Measurements from ENCODE around the gene RASSF3.

The RASSF3 gene

DNA sequence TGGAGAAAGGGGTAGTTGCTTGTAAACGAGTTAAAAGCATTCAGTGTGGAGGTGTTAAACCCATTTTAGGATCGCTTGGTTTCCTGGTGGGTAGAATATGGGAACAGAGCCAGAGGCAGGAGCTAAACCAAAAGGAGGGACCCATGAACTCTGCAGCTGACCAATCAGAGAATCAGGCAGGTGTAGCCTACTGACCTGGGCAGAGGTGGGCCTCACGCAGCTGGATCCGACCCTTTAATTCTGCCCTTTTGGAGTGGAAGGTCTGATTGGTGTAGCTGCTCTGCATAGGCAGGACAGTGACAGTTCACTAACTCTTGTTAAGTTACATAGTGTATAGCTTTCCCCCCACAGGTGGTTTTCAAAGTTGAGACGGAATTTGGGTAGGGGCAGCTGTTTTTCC is 85.3 kb downstream of the RASSF3 start:
- no peak for DNase-seq

DNA sequence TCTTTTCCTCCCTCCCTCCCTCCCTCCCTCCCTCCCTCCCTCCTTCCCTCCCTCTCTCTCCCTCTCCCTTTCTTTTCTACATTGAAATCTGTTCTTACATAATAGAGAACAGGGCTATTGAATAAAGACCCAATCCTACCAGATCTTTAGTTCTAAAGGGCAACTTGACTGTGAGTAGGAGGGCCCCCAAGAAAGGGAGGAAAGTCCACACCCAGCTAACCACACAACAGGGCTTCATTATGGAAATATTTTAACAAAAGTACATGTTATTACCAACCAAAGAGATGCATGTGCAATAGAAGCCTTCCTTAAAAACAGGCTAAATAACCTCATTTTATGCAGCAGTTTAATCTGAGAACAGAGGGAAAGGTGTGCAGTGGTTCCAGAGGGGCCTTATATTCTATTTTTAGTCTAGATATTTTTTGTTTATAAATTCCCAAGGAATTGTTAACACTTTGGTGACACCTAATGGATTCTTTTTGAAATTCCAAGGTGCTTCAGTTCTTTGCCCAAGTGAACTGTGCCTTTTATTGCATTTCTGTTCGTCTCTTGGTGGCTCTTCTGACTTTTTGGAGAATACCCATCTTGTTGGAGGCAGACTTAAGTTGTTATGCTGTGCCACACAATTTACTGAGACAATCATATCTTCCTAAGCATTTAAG is 85.9 kb downstream of the RASSF3 start:
- DNase-seq: peak in 1 of 2 donors; percentile 25

DNA sequence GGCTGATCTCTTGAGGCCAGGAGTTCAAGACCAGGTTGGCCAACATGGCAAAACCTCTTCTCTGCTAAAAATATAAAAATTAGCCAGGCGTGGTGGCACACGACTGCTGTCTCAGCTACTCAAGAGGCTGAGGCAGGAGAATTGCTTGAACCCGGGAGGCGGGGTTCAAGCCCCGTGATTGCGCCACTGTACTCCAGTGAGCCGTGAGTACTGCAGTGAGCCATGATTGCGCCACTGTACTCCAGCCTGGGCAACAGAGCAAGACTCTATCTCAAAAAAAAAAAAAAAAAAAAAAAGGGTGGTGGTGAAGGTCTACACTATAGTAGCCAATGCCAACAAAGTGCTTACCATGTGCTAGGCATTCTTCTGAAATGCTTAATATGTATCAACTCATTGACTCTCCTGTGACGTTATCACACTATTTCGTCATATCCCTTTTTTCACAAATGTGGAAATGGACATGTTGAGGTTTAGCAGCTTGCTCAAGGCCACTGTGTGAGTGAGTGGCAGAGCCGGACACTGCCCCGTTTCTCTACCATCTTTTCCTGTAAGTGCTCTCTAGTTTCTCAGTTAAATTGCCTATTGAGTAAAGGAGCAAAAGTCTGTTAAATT is 89.3 kb downstream of the RASSF3 start:
- no peak for DNase-seq

DNA sequence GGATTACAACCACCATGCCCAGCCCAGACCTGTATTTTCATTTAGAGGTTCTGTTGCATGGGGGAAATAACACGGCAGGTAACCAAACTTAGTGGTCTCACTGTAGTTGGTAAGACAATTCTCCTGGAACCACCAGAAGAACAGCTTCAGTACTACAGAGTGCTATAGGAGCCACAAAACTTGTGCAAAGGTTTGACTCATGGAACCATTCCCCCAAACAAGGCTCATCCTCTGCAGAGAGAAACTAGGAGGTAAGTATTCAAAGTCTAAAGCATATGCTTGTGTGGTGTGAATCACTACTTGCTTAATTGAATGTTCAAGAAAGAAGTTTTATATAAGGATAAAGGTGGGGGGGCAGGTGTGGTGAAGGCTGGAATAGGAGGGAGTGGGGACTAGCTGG is 90.2 kb downstream of the RASSF3 start:
- no peak for DNase-seq

DNA sequence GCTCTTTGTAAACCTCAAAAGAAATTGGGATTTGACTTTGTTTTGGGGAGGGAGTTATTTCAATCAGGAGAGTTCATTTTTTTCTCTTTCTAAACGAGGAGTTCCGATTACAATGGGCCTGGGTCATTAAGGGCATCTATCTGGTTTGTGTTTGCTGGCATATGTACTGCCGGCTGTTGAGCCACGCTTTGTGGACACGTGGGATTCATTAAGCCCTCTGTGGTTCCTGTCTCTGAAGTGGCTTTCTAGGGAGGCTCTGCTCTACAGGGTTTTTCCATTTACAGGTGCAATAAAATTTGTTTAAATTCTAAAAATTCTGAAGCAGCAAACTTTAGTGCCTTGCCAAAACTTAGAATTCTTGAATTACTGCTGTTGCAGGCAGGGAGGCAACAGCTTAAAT is 91.0 kb downstream of the RASSF3 start:
- no peak for DNase-seq

DNA sequence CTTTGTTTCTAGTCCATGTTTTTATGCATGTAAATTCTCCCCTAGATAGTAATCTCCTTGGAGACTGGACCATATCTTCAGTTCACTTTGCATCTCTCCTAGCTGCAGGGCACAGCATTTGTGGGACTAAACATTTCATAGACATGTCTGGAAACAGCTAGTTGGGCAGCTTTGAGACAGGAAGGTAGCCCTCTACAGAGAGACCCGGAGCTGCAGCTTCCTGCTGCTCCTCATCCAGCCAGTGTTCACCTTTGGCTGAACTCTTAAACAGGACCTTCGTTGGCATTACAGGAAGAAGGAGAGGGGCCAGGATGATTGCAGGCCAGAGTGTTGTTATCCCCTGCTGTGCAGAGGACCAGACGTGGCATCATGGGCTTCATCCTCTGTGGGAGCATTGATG is 96.0 kb downstream of the RASSF3 start:
- no peak for DNase-seq

DNA sequence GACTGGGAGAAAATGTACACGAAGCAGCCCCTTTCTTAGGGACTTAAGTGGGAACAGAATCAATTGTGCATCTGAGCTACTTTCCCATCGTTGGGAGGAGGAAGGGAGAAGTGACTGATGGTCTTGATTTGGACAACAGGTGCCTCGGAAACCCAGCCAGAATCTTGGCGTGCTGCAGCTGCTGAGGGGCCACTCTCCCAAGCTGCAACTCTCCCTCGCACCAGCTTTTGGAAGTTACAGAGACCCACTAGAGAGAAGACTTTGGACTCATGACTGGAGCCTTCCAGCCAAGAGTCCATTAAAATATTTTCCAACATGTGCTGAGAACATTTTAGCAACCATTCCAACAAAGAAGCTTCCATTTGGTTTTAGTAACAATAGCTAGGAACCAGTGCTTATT is 96.6 kb downstream of the RASSF3 start:
- no peak for DNase-seq

DNA sequence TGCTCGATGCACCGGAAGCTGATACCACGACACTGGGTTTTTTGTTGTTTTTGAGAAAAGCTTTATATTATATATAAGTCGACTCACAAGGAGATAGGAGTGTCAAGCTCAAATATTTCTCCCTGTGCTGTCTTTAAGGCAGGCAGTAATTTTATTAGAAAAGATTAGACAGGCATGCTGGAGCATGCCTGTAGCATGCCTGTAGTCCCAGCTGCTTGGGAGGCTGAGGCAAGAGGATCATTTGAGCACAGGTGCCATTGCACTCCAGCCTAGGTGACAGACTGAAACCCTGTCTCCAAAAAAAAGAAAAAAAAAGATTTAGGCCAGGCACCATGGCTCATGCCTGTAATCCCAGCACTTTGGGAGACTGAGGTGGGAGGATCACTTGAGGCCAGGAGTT is 97.1 kb downstream of the RASSF3 start:
- no peak for DNase-seq

DNA sequence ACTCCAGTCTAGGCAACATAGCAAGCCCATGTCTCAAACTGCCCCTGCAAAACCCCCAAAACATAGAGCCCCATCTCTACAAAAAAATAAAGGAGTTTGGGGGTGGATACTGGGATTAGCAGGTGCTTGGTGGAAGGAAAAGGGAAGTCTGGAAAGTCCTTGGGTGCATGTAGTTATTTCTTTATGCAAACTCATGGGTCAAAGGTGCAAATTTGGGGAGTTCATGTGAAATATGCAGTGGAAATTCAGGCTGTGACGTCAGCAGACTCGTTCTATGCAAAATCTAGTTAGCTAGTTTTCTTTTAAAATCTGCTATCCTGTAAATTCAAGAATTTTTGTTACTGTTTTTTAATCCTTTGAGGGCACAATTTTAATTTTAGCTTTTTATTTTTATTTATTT is 97.6 kb downstream of the RASSF3 start:
- no peak for DNase-seq

DNA sequence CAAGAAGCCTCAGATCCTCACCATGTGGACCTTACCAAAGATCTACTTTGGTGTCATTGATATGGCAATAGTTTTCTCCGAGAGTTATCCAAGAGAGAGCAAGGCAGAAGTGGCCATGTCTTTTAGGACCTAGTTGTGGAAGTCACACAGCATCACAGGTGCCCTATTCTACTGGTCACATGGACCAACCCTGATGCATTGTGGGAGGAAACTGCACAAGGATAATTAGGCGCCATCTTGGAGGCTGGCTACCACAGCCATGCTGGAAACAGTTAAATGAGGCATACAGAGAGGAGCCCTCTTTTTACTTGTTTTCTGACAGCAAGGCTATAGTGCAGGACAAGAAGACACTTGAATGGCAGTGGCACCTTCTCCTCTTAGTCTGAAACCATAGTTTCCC is 99.1 kb downstream of the RASSF3 start:
- no peak for DNase-seq

DNA sequence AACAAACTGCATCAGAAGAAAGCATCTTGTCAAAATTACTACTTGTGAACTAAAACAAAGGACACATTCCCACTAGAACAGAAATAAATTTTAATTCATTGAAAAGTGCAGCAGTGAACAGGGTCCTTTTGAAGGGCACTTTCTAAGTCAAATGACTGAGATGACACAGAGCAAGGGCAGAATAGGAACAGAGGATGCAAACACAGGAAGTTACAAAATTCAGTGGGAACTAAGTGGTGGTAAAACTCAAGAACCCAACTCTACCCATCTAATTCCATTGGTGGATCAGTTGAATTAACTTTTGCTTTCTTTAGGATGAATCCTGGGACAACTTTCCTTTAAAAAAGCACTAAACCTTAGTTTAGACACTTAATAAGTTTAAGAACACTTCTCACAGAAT is 103.1 kb downstream of the RASSF3 start:
- DNase-seq: no peak

DNA sequence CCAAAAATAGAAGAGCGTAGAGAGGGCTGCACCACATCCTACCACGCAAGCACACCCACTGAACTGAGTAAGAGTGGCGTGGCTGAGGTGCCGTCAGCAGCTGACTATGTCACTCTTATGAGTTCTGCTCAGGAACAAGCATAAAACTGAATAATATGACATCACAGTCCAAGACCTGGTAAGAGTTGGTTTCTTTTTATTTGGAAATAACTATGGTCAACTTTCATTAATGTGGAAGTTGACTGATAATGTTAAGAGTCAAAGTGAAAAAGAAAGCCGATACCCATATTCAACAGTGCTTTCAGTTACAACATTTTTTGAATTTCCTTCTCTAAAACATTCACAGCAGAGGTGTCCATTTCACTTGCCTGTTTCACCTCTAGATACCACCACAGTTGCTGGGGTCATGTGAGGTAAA is 104.3 kb downstream of the RASSF3 start:
- no peak for DNase-seq

DNA sequence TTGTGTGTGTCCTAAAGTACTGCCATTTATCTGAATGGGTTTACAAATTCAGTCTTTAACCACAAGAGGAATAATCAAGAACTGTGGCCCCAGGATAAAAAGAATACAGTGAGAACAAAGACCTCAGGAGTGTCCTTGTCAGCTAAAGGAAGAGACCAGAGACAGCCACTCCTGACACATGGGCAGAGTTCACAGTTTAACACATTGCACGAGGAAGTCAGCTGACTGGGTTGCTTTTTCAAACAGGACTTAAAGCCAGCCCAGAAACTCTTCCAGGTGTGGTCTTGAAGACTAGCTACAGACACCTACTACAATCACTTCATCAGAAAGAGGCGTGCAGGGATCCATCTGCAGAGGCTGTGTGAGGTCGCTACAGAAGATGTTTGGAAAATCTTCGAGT is 106.1 kb downstream of the RASSF3 start:
- no peak for DNase-seq

DNA sequence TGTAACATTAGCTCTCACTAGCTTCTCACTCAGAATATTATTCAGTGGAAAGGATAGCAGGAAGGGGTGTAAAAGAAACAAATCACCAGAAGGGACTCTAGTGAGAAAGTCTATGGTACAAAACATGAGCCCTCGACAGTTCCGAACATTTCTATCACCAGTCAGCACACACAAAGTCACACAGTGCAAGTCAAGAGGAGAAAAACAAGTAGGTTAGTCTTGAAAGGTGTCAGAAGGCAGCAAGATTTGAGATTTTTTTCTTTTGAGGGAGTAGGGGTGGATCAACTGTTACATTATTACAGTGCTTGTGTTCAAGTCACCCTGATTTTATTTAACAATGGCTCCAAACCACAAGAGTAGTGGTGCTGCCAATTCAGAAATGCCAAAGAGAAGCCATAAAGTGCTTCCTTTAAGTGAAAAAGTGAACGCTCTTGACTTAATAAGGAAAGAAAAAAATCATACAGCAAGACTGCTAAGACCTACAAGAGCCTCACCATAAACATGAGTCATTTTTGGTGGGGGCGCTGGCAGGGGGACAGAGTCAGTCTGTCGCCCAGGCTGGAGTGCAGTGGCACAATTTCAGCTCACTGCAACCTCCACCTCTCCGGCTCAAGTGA is 106.7 kb downstream of the RASSF3 start:
- DNase-seq: no peak

DNA sequence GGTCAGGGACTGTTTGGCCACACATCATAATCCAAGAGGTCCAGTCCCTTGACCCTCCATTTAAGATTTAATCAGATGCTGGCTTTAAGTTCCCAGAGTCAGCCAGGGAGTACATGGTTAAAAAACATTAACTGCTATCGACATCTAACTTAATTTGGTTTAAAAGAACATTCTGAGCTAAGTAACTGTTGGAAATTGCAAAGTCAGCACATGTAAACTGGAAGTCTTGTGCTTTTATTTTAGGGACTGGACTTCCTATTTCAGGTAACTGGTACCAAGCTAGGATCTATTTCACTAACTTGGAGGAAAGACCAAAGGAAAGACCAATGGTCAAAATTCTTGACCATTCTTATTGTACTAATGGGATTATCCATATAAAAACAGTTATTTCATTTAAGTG is 108.4 kb downstream of the RASSF3 start:
- DNase-seq: no peak

DNA sequence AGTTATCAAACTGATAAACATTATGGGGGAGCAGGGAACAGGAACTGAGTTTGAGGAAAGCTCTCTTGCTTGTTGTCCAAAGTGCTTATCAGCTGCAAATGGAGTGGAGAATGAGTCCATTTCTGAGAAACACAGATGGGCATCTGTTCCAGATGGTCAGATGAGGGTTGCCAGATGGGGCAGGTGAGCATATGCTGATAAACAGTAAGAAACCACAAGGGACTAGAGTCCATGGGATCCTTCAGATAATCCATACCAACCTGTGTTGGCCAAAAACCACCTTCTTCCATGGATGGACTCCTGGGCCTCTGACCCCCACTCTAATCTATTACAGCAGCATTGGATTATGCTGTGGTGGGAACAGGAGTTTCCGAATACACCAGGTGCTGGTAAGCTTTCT is 110.6 kb downstream of the RASSF3 start:
- no peak for DNase-seq

DNA sequence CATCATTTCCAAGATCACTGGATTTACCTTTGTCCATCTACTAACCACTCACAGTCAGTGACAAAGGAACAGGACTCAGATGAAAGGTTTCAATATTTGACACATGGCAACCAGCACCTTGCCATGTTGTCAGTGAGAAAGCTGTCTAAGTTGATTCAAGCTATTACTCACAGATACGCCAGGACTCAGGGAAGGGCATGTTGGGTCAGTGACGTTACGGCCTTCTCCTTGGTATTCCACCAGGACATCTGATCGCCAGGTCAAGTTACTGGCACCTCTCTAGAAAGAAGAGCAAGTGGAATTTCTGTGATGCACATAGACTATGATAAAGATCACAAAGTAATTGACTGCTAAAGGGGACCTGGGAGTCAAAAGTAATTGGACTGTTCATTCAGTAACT is 112.5 kb downstream of the RASSF3 start:
- DNase-seq: no peak

DNA sequence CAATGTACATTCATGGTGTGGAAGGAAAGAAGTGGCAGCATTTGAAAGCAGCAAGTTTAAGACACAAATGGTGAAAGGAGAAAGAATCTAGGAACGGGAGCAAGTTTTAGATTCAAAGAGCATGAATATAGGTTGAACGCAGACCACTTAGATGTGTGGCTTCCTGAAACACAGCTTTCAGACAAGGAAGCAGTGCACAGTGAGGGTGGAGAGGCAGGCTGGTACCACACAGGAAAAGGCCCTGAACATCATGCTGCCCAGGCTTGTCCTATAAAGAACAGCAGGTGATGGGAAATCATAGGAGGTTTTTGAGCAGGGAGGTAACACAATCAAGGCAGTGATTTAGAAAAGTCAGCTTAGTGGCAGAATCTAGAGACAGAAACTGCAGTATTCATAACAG is 113.3 kb downstream of the RASSF3 start:
- no peak for DNase-seq

DNA sequence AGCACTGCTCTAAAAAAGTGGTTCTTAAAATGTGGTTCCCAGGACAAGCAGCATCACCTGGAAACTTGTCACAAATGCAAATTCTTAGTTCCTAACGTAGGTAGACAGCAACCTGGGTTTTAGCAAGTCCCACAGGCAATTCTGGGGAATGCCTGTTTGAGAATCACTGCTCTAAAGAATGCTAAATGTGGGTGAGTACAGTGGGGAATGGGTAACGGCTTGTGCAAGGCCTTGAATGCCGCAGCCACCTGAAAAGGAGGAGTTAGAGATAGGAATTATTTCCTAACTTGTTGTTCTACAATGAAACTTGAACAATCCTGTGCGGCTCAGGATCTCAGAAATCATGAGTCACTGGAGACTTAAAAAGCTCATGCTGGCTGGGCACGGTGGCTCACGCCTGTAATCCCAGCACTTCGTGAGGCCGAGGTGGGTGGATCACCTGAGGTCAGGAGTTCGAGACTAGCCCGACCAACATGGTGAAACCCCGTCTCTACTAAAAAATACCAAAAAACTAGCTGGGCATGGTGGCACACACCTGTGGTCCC is 114.0 kb downstream of the RASSF3 start:
- no peak for DNase-seq

DNA sequence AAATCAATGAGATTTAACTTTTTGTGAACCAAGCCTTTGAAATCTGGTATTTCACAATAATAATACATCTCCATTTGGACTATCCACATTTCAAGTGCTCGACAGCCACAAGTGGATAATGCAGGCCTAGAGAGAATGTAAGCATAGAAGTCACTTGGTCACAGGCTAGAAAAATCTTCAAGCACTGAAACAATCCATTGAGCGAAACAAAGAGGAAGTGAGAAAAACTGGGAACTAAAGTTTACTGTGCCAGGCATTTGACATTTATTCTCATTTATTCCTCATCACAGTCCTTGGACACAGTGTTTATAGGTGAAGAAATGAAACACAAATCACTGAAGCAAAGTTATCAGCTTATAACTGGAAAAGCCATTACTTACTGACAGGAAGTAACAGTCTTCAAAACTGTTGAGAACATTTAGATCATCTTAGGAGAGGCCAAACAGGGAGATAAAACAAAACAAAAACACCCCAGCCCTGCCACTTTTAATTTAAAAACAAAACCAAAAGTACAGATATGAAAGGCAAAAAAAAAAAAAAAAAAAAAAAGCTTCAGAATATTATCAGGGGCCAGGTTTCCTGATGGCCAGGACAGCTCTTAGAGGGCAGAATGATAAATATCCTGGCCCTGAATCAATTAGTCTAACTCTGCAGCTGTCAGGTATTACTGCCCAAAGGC is 119.8 kb downstream of the RASSF3 start:
- DNase-seq: no peak

DNA sequence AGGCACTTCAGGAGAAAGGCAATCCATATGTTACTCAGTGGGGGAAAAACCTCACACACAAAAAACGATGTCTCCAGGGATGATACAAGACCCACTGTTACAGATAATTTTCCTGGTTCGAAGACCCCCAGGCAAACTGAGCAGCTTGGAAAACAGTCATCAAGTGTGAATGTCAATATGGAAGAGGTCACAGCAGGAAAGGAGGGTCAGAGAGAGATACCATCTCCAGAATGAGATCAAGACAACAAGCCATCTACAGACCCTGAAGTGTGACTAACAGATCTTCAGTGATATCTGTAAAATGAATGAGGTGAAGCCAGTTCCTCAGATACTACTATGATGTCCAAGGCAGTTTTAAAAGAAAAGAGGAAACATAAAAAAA is 120.3 kb downstream of the RASSF3 start:
- DNase-seq: no peak

DNA sequence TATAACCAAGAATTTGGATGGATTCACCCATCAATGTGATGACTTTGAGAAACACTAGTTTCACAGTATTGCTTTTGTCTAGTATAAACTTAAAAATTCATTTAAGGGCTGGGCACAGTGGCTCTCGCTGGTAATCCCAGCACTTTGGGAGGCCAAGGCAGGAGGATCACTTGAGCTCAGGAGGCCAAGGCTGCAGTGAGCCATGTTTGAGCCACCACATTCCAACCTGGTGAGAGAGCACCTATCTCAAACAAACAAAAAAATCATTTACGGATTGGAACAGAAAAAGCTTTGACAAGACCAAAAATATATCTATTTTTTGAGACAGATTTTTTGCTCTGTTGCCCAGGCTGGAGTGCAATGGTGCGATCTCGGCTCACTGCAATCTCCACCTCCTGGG is 121.4 kb downstream of the RASSF3 start:
- no peak for DNase-seq

DNA sequence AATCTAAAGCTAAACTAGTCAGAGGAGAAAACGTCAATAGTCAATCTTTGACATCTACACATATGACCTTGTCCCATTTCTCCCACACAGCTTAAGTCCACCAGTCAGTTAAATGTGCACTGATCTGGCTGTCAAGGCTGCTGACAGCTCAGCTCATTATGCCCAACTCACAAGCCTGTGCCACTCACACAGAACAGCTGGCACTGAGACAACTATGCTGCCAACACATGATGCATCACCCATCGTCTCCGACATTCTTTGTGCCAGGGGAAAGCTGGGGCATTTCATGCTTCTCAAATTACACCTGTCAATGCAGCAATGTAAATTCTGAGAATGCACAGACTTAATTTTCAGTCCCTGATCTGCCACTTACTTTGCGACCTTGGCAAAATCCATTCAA is 123.6 kb downstream of the RASSF3 start:
- DNase-seq: peak; percentile 31 to 52

DNA sequence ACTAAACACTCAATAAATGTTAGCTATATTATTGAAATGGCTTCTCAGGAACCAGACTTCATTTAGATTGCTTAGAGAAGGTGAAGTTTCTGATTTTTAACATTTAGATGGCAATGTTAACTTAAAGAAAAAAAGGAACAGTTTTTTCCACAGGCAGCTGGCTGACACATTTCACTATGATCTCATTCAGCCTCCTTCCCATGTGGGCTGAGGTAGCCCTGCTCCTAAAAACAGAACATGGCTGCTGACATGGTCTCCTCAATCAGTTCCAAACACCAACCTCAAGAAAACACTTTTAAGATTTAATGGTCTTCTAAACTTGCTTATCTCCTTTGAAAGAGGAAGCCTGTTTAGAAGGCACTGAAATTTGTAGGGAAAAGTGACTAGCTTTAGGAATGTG is 125.1 kb downstream of the RASSF3 start:
- no peak for DNase-seq

Measured in hippocampal formation (tissue), 2 donors.